Upper lobe of left lung (tissue), 4 donors: ENCODE results near the gene IL22RA1.

Experiments
- CTCF ChIP-seq, 6 experiments: fragments of 450-650 bp in 4 of 6; fragments of 200-600 bp in 2 of 6; sonication (generic) in 2 of 6; IDR thresholded peaks; one replicate each; pipeline ENCODE4 v1.5.1; 2016 to 2019; ENCODE audit warnings: antibody characterized with exemption in 6 of 6
- EP300 ChIP-seq, 4 donors: sonication (generic); formaldehyde crosslinking; IDR thresholded peaks; one replicate each; pipeline ENCODE4 v1.5.1; 2017; ENCODE audit warnings: antibody characterized with exemption in 4 of 4, control low read depth in 2 of 4
- POLR2A ChIP-seq, 4 donors: fragments of 450-650 bp; IDR thresholded peaks; one replicate each; pipeline ENCODE4 v1.5.1; 2016 to 2017; ENCODE audit warnings: antibody characterized with exemption in 4 of 4, mild to moderate bottlenecking in 2 of 4
- POLR2AphosphoS5 ChIP-seq, 2 donors: sonication (generic); formaldehyde crosslinking; IDR thresholded peaks; one replicate each; pipeline ENCODE4 v1.5.1; 2017; ENCODE audit warnings: antibody characterized with exemption in 2 of 2

- no peak for TF ChIP-seq CTCF (IDR thresholded peaks at IDR 0.05)
- TF ChIP-seq EP300 (IDR thresholded peaks at IDR 0.05), result no peak
- no peak for TF ChIP-seq POLR2AphosphoS5 (IDR thresholded peaks at IDR 0.05)
- TF ChIP-seq POLR2A (IDR thresholded peaks at IDR 0.05), result no peak
Observed at GRCh38 chr1:24178407-24178806, 35.5 kb upstream of the IL22RA1 start.
